Mammary epithelial cell (primary cell): ENCODE measurements around the gene GPRIN3.

Experiments
- CTCF ChIP-seq, 2 donors: IDR thresholded peaks in 1 of 2; conservative IDR thresholded peaks in 1 of 2; 2 replicates each; pipeline ENCODE4 v1.5.1; 2011 to 2012; ENCODE audit warnings: inconsistent platforms in 2 of 2, low read length in 2 of 2, mild to moderate bottlenecking in 2 of 2, control low read depth in 1 of 2, low read depth in 1 of 2; ENCODE audit not compliant: insufficient read depth in 1 of 2; ENCODE audit errors: extremely low read depth in 1 of 2
- EZH2 ChIP-seq: IDR thresholded peaks from 2 replicates; pipeline ENCODE4 v1.6.1; 2012; ENCODE audit warnings: low read length, inconsistent platforms, borderline replicate concordance

DNA sequence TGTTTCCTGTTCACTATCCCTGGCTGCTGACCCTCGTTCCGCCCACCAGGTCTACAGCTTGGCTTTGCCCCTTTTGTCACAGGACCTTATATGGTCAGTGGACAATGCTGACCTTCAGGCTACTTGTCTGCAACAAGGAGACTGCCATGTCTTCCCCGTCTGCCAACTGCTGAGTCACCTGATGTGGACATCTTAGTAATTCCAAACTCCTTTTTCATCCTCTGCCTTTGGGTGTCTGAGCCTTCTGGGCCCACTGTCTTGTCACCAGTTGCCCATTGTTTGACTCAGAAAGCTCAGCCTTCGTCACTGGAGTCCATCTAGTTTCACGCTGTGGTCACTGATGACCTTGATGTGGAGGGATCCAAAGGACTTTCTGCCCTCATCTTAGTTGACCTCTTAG is 30.2 kb downstream of the GPRIN3 start:
- TF ChIP-seq CTCF (conservative IDR thresholded peaks at IDR 0.05 in 1 of 2, IDR thresholded peaks at IDR 0.05 in 1 of 2; ENCODE audit: extremely low read depth in 1 of 2, insufficient read depth in 1 of 2, low read depth in 1 of 2, low read length in 2 of 2) (no peak), EZH2 (no peak)
